GM12892 (cell line): ENCODE measurements around the gene GATA2.

Source experiments
- POLR2A ChIP-seq: IDR thresholded peaks from 2 replicates; pipeline ENCODE4 v1.6.1; 2011; ENCODE audit warnings: low read depth, low read length, control low read depth
- POLR2AphosphoS5 ChIP-seq: IDR thresholded peaks from 2 replicates; pipeline ENCODE4 v1.6.1; 2011; ENCODE audit warnings: low read depth, low read length, control low read depth

- TF ChIP-seq POLR2A (no peak), POLR2AphosphoS5 (no peak)
Measured at GRCh38 chr3:128463354-128463753, 29.6 kb downstream of the GATA2 start.
